Endothelial cell of umbilical vein (primary cell): Measurements from ENCODE around the gene P2RY8. TPM values are rescaled to one million over a fixed set of nuclear protein-coding genes. Genes with fewer than 3 reads are reported as not detected.

ENCODE experiments used
- BruUV-seq: library from RNA; stranded (reverse); fragments of 400-500 nt; replicated peaks from 2 replicates; lab custom pipeline; 2021; lab: Mats Ljungman, UMichigan
- CTCF ChIA-PET: fragments of 300-600, 350-600 bp; sonication (Branson Sonifier 250); formaldehyde crosslinking; loops from one replicate; lab custom pipeline; 2021; ENCODE audit warnings: antibody characterized with exemption, inconsistent platforms; lab: Charles Lee
- POLR2A ChIA-PET: fragments of 300-600, 350-600 bp; sonication (Branson Sonifier 250); formaldehyde crosslinking; loops from one replicate; lab custom pipeline; 2021; ENCODE audit warnings: antibody characterized with exemption, inconsistent platforms; lab: Charles Lee
- DNase-seq: peaks from one replicate; pipeline ENCODE4 v3.0.0-alpha.2; 2011; ENCODE audit warnings: low read depth, low spot score
- FAIRE-seq: peaks from 2 replicates; lab custom pipeline; 2011; peaks lifted over from hg19 to GRCh38; lab: Jason Lieb, UNC
- H2AFZ ChIP-seq: 2 replicates; pipeline ENCODE4 v1.6.0; 2012; ENCODE audit warnings: low read depth, low read length, control low read depth, inconsistent platforms
- H3K27ac ChIP-seq: 2 replicates; pipeline ENCODE4 v1.5.1; 2011; ENCODE audit warnings: low read depth, mild to moderate bottlenecking, control low read depth, low read length, moderate library complexity; ENCODE audit not compliant: insufficient read depth
- H3K27me3 ChIP-seq, 2 experiments: 2 replicates each; pipeline versions ENCODE4 v1.6.0 to v1.6.1; 2011; ENCODE audit warnings: low read length in 2 of 2, mixed read lengths in 1 of 2; ENCODE audit not compliant: control insufficient read depth in 2 of 2, insufficient read depth in 2 of 2
- H3K36me3 ChIP-seq, 2 experiments: 2 replicates in 1 of 2; 3 replicates in 1 of 2; pipeline ENCODE4 v1.5.1; 2011; ENCODE audit warnings: low read length in 2 of 2, mild to moderate bottlenecking in 1 of 2, moderate library complexity in 1 of 2; ENCODE audit not compliant: control insufficient read depth in 2 of 2, insufficient read depth in 2 of 2; ENCODE audit errors: extremely low read depth in 1 of 2
- H3K4me1 ChIP-seq: 3 replicates; pipeline ENCODE4 v1.5.1; 2011; ENCODE audit warnings: mild to moderate bottlenecking, low read length; ENCODE audit not compliant: control insufficient read depth, insufficient read depth; ENCODE audit errors: extremely low read depth
- H3K4me2 ChIP-seq: 2 replicates; pipeline ENCODE4 v1.6.1; 2011; ENCODE audit warnings: low read length, control low read depth, mixed read lengths; ENCODE audit not compliant: insufficient read depth
- H3K4me3 ChIP-seq, 3 experiments: fragments of 200-600 bp in 1 of 3; sonication (generic), shearing (Covaris generic) in 1 of 3; replicated peaks in 1 of 3; 2 replicates each; pipeline ENCODE4 v1.5.1; 2011 to 2016; ENCODE audit warnings: control low read depth in 3 of 3, low read length in 3 of 3, mild to moderate bottlenecking in 2 of 3, inconsistent platforms in 1 of 3, low read depth in 1 of 3, moderate library complexity in 1 of 3; ENCODE audit not compliant: insufficient read depth in 1 of 3
- H3K79me2 ChIP-seq: 2 replicates; pipeline ENCODE4 v1.6.0; 2012; ENCODE audit warnings: low read length, inconsistent platforms; ENCODE audit not compliant: control insufficient read depth, insufficient read depth
- H3K9ac ChIP-seq: replicated peaks from 2 replicates; pipeline ENCODE3; 2011; ENCODE audit warnings: low read length, control low read depth; ENCODE audit not compliant: insufficient read depth; ENCODE audit errors: extremely low read depth
- H3K9me1 ChIP-seq: replicated peaks from 3 replicates; pipeline ENCODE4 v1.6.0; 2011; ENCODE audit warnings: mild to moderate bottlenecking, low read length; ENCODE audit not compliant: control insufficient read depth, insufficient read depth; ENCODE audit errors: extremely low read depth
- H3K9me3 ChIP-seq: replicated peaks from 2 replicates; pipeline ENCODE4 v1.5.1; 2012; ENCODE audit warnings: low read length, inconsistent platforms; ENCODE audit not compliant: control insufficient read depth, insufficient read depth
- H4K20me1 ChIP-seq: replicated peaks from 2 replicates; pipeline ENCODE3; 2011; ENCODE audit warnings: mild to moderate bottlenecking, low read length; ENCODE audit not compliant: control insufficient read depth, insufficient read depth; ENCODE audit errors: extremely low read depth
- CTCF ChIP-seq, 2 donors: IDR thresholded peaks; 1 replicate in 1 of 2; 2 replicates in 1 of 2; pipeline ENCODE4 v1.5.1; 2011; ENCODE audit warnings: low read length in 2 of 2, mild to moderate bottlenecking in 2 of 2, moderate library complexity in 2 of 2, control low read depth in 1 of 2, inconsistent platforms in 1 of 2, low read depth in 1 of 2; ENCODE audit not compliant: insufficient read depth in 1 of 2; ENCODE audit errors: extremely low read depth in 1 of 2
- EZH2 ChIP-seq: IDR thresholded peaks from 2 replicates; pipeline ENCODE4 v1.6.1; 2012; ENCODE audit warnings: borderline replicate concordance, low read depth, mild to moderate bottlenecking, moderate library complexity, low read length, inconsistent platforms; ENCODE audit not compliant: severe bottlenecking
- FOS ChIP-seq: IDR thresholded peaks from 2 replicates; pipeline ENCODE4 v1.6.1; 2011; ENCODE audit warnings: mild to moderate bottlenecking, low read length, moderate library complexity, borderline replicate concordance; ENCODE audit not compliant: insufficient read depth
- GATA2 ChIP-seq: IDR thresholded peaks from 2 replicates; pipeline ENCODE4 v1.7.0; 2011; ENCODE audit warnings: low read depth, mild to moderate bottlenecking, moderate library complexity, mixed read lengths, low read length; ENCODE audit not compliant: insufficient read length, insufficient read depth
- JUN ChIP-seq: IDR thresholded peaks from 2 replicates; pipeline ENCODE4 v1.6.1; 2011; ENCODE audit warnings: borderline replicate concordance, low read depth; ENCODE audit not compliant: insufficient read length, insufficient read depth
- MYC ChIP-seq: IDR thresholded peaks from one replicate; pipeline ENCODE4 v1.6.1; 2011; ENCODE audit warnings: mild to moderate bottlenecking, low read depth, low read length
- POLR2A ChIP-seq: IDR thresholded peaks from 2 replicates; pipeline ENCODE4 v1.6.1; 2012; ENCODE audit warnings: low read depth, mild to moderate bottlenecking, control low read depth, low read length
- POLR2AphosphoS5 ChIP-seq: IDR thresholded peaks from 2 replicates; pipeline ENCODE4 v1.6.1; 2012; ENCODE audit warnings: low read depth, mild to moderate bottlenecking, control low read depth, low read length, moderate library complexity; ENCODE audit not compliant: insufficient read depth
- dilution Hi-C: fragments of 300-500 bp; cut with MboI; formaldehyde crosslinking; loops from one replicate; pipeline ENCODE4 v1.15.0; 2019; ENCODE audit warnings: low sequenced_read_pairs; ENCODE audit not compliant: extremely low pct_ligation_motif_present
- intact Hi-C: fragments of 100-400 bp; cut with micrococcal nuclease; formaldehyde crosslinking; loops from one replicate; pipeline ENCODE4 v1.10.0; 2022
- polyA plus RNA-seq, 4 experiments: library from polyadenylated mRNA; depleted of rRNA in 3 of 4; stranded (reverse) in 3 of 4; unstranded in 1 of 4; fragments of >200 nt; gene quantifications; 2 replicates each; pipeline versions ENCODE4 v1.2.1 to v1.2.3, GENCODE V29; 2011 to 2012; ENCODE audit warnings: missing spikeins in 1 of 4
- total RNA-seq: library from RNA; stranded (reverse); gene quantifications from 2 replicates; pipeline ENCODE4 v1.2.3, GENCODE V29; 2021
- TF ChIP-seq, protein P1 (sequence below): IDR thresholded peaks from 2 replicates; pipeline ENCODE4 v1.6.1; 2011; ENCODE audit not compliant: insufficient read depth, insufficient read length

Gene P2RY8
- total and polyA plus RNA-seq, 2 donors (not counting 3 experiments of a cell fraction or from before 2014, with no cell fraction given): not detected

DNA sequence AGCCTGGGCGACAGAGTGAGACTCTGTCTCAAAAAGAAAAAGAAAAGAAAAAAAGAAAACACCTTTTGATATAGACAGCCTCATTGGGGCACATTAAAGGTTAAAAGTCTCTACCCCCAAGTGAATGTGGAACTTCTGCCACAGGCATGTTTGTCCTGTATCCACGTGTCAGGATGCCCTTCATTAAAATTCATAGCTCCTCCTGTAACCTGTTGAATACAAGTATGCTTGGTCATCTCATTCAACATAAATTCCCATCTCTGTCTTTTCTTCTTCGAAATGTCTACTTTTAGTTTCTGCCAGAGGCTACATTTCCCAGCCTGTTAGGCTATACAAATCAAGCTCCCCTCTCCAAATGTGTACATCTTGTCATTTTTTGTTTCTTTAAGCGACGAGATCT, 25.8 kb downstream of the P2RY8 start:
- no peak for FAIRE-seq
- intact Hi-C loops: no loop called here
- no peaks in the 10 kb centered on the region for H4K20me1 ChIP-seq
- dilution Hi-C loops: no loop called here
- ChIA-PET POLR2A (no interaction called here), CTCF (no interaction called here)
- H3K27ac ChIP-seq: no peak overlapping the region
- H3K4me1 ChIP-seq: no peaks in the 10 kb centered on the region
- H3K4me3 ChIP-seq: no peak overlapping the region
- no TSS peak for BruUV-seq
- H3K9ac ChIP-seq: no peak overlapping the region
- H3K9me1 ChIP-seq: no peaks in the 10 kb centered on the region
- no peaks in the 10 kb centered on the region for H3K9me3 ChIP-seq
- no peak for TF ChIP-seq JUN
- no peak for DNase-seq
- H3K27me3 ChIP-seq: no peaks in the 10 kb centered on the region
- H2AFZ ChIP-seq: no peak overlapping the region
- no peaks in the 10 kb centered on the region for H3K36me3 ChIP-seq
- H3K4me2 ChIP-seq: no peak overlapping the region
- H3K79me2 ChIP-seq: no peaks in the 10 kb centered on the region

- ChIA-PET POLR2A (no interaction called here), CTCF (no interaction called here)
- H3K36me3 ChIP-seq: no peaks in the 10 kb centered on the region
- H3K4me2 ChIP-seq: no peak overlapping the region
- TF ChIP-seq JUN: no peak
- no peak for TF ChIP-seq MYC
- no peak for TF ChIP-seq CTCF (IDR thresholded peaks at IDR 0.05; ENCODE audit: extremely low read depth in 1 of 2, insufficient read depth in 1 of 2, low read depth in 1 of 2, low read length in 2 of 2)
- no peak for TF ChIP-seq FOS
- TF ChIP-seq POLR2AphosphoS5: no peak
- TF ChIP-seq, protein P1, sequence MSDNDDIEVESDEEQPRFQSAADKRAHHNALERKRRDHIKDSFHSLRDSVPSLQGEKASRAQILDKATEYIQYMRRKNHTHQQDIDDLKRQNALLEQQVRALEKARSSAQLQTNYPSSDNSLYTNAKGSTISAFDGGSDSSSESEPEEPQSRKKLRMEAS: no peak
- no peak for TF ChIP-seq EZH2
- no peak for TF ChIP-seq POLR2A
- TF ChIP-seq GATA2: no peak
- DNase-seq (no peak), FAIRE-seq (no peak)
- no peak overlapping the region for H3K27ac ChIP-seq
- no peak overlapping the region for H3K9ac ChIP-seq
- H3K4me3 ChIP-seq: no peak overlapping the region
- H3K79me2 ChIP-seq: no peaks in the 10 kb centered on the region
- no peaks in the 10 kb centered on the region for H3K9me3 ChIP-seq
- BruUV-seq: no TSS peak
- no peaks in the 10 kb centered on the region for H3K9me1 ChIP-seq
- no peak overlapping the region for H2AFZ ChIP-seq
- dilution Hi-C loops: no loop called here
- intact Hi-C loops: no loop called here
- H4K20me1 ChIP-seq: no peaks in the 10 kb centered on the region
- no peaks in the 10 kb centered on the region for H3K27me3 ChIP-seq
- no peaks in the 10 kb centered on the region for H3K4me1 ChIP-seq
Observed at GRCh38 chrX:1507511-1508463, 29.2 kb downstream of the P2RY8 start.
